SK-N-MC (cell line): ENCODE measurements around the gene RAD51D.
"Not testable (repeated sequence)": the region's sequence is repeated elsewhere in the genome, so short reads cannot be mapped to it uniquely, and the experiment has no call there.

Experiments
- DNase-seq: peaks from one replicate; pipeline ENCODE4 v3.0.0-alpha.2; 2011; ENCODE audit warnings: low read depth, low spot score
- H3K27ac ChIP-seq: fragments of 200-600 bp; sonication (generic); 2 replicates; pipeline ENCODE4 v1.5.1; 2016; ENCODE audit warnings: mixed run types
- H3K36me3 ChIP-seq: fragments of 200-600 bp; sonication (generic); 2 replicates; pipeline ENCODE4 v1.6.1; 2017; ENCODE audit warnings: antibody characterized with exemption, low read length, mixed read lengths; ENCODE audit not compliant: insufficient read depth
- H3K4me3 ChIP-seq: fragments of 200-600 bp; sonication (generic); 2 replicates; pipeline ENCODE4 v1.5.1; 2016
- H3K9ac ChIP-seq: fragments of 200-600 bp; sonication (generic); 2 replicates; pipeline ENCODE4 v1.8.0; 2017; ENCODE audit warnings: mixed run types, mixed read lengths; ENCODE audit not compliant: insufficient read length
- H3K9me3 ChIP-seq: fragments of 200-600 bp; sonication (generic); 2 replicates; pipeline ENCODE4 v1.6.1; 2017; ENCODE audit warnings: low read depth, mild to moderate bottlenecking, antibody characterized with exemption, low read length, moderate library complexity, mixed read lengths
- EZH2 ChIP-seq: fragments of 200-600 bp; sonication (generic); IDR thresholded peaks from one replicate; pipeline ENCODE4 v1.6.1; 2017; ENCODE audit warnings: antibody characterized with exemption
- FOXP2 ChIP-seq: optimal IDR thresholded peaks from 2 replicates; pipeline ENCODE3; 2011; ENCODE audit warnings: mild to moderate bottlenecking, moderate library complexity; ENCODE audit not compliant: insufficient read depth; ENCODE audit errors: extremely low read length, control extremely low read depth
- POLR2AphosphoS5 ChIP-seq: IDR thresholded peaks from 2 replicates; pipeline ENCODE4 v1.6.1; 2012; ENCODE audit warnings: mild to moderate bottlenecking, low read depth, low read length, borderline replicate concordance

Gene RAD51D

GRCh38 chr17:35159940-35160339, 40.3 kb upstream of the RAD51D start:
- no peak overlapping the region for H3K4me3 ChIP-seq
- H3K36me3 ChIP-seq = no peaks in the 10 kb centered on the region
- no peak for DNase-seq
- no peaks in the 10 kb centered on the region for H3K9me3 ChIP-seq
- TF ChIP-seq FOXP2 (no peak), EZH2 (no peak), POLR2AphosphoS5 (no peak)
- H3K27ac ChIP-seq = no peak overlapping the region
- H3K9ac ChIP-seq = no peak overlapping the region

- no peak for TF ChIP-seq FOXP2
- TF ChIP-seq EZH2 = no peak
- TF ChIP-seq POLR2AphosphoS5 = no peak
- no peaks in the 10 kb centered on the region for H3K36me3 ChIP-seq
- no peaks in the 10 kb centered on the region for H3K9me3 ChIP-seq
- no peak overlapping the region for H3K4me3 ChIP-seq
- no peak overlapping the region for H3K27ac ChIP-seq
- H3K9ac ChIP-seq = no peak overlapping the region
- no peak for DNase-seq
Measured at GRCh38 chr17:35155246-35155645, 35.6 kb upstream of the RAD51D start.

- TF ChIP-seq POLR2AphosphoS5 (no peak), FOXP2 (no peak), EZH2 (no peak)
- no peak for DNase-seq
- no peak overlapping the region for H3K4me3 ChIP-seq
- H3K36me3 ChIP-seq = no peaks in the 10 kb centered on the region
- no peak overlapping the region for H3K9ac ChIP-seq
- H3K27ac ChIP-seq = no peak overlapping the region
- no peaks in the 10 kb centered on the region for H3K9me3 ChIP-seq
Measured at GRCh38 chr17:35154196-35155165, 34.8 kb upstream of the RAD51D start.

GRCh38 chr17:35152421-35153140, 32.9 kb upstream of the RAD51D start:
- TF ChIP-seq POLR2AphosphoS5 (no peak), EZH2 (no peak), FOXP2 (no peak)
- Histone ChIP-seq H3K9ac (no peak overlapping the region), H3K9me3 (no peaks in the 10 kb centered on the region)

GRCh38 chr17:35151080-35151479, 31.4 kb upstream of the RAD51D start:
- H3K9ac ChIP-seq, H3K9me3 ChIP-seq, DNase-seq, H3K4me3 ChIP-seq, H3K36me3 ChIP-seq, H3K27ac ChIP-seq: not testable (repeated sequence)

More at GRCh38 chr17:35152421-35153140, 32.9 kb upstream of the RAD51D start:
- Histone ChIP-seq H3K4me3 (no peak overlapping the region), H3K27ac (no peak overlapping the region), H3K36me3 (no peaks in the 10 kb centered on the region)
- no peak for DNase-seq

GRCh38 chr17:35149941-35150340, 30.3 kb upstream of the RAD51D start:
- Histone ChIP-seq H3K9ac (no peak overlapping the region), H3K4me3 (no peak overlapping the region), H3K9me3 (no peaks in the 10 kb centered on the region), H3K27ac (no peak overlapping the region), H3K36me3 (no peaks in the 10 kb centered on the region)
- no peak for DNase-seq
- TF ChIP-seq FOXP2 = no peak
- no peak for TF ChIP-seq EZH2
- TF ChIP-seq POLR2AphosphoS5 = no peak

- DNase-seq = no peak
- Histone ChIP-seq H3K9me3 (no peaks in the 10 kb centered on the region), H3K4me3 (no peak overlapping the region), H3K9ac (no peak overlapping the region), H3K27ac (no peak overlapping the region), H3K36me3 (no peaks in the 10 kb centered on the region)
- TF ChIP-seq FOXP2 (no peak), EZH2 (no peak)
Measured at GRCh38 chr17:35148144-35148543, 28.5 kb upstream of the RAD51D start.

GRCh38 chr17:35147375-35147905, 27.8 kb upstream of the RAD51D start, which contains the start of gene UNC45B:
UNC45B (plus strand) TSS chr17:35147817; CDS start chr17:35148264, 447 bp downstream.
- Histone ChIP-seq H3K9me3 (no peaks in the 10 kb centered on the region), H3K36me3 (no peaks in the 10 kb centered on the region), H3K4me3 (no peak within 1 kb of the TSS), H3K27ac (no peak within 1 kb of the TSS), H3K9ac (no peak within 1 kb of the TSS)
- no peak for DNase-seq
- TF ChIP-seq EZH2 = no peak
- no peak for TF ChIP-seq POLR2AphosphoS5
- TF ChIP-seq FOXP2 = no peak
